ENCODE data around the gene VPS35L. TPM values are rescaled to one million over a fixed set of nuclear protein-coding genes. Genes with fewer than 3 reads are reported as not detected.
"Not testable (repeated sequence)": the region's sequence is repeated elsewhere in the genome, so short reads cannot be mapped to it uniquely, and the experiment has no call there.

Gene VPS35L
- total and polyA plus RNA-seq, 2 of the 13 experiments (the other 11 are each of a cell fraction or from before 2014, with no cell fraction given): 1.4 to 1.6 TPM

GRCh38 chr16:19716728-19717127, 161.2 kb downstream of the VPS35L start:
- WGBS (ENCODE audit: low lambda C conversion rate): 36% methylated on average over 11 of the region's 11 CpGs
- BruUV-seq (replicated peaks); CTCF ChIA-PET (ENCODE audit: low intra/inter-chr PET ratio, low total read pairs): not testable (repeated sequence)

DNA sequence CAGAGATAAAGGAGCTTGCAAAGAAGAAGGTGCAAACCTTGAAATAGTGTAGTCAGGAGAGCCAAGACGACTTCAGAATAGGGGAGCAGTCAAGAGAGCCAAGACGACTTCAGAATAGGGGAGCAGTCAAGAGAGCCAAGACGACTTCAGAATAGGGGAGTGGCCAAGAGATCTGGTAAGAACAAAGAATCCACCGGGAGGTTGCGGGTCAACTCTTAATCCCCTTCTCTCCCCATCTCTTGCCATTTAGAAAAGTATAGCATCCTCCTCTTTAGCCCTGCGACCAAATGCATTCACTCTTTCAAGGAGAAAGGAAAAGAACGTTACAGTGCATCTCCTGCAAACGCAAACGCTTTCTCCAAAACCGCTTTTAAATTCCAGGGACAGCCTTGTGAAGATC, 161.8 kb downstream of the VPS35L start:
- Histone ChIP-seq H3K79me2 (ENCODE audit: insufficient read depth, low read length) (peaks cover 30% of the 10 kb centered on the region), H3K4me3 (replicated peaks in 1 of 3; ENCODE audit: insufficient read depth in 1 of 3, low read depth in 2 of 3, low read length in 3 of 3) (peak overlapping the region; percentile 74 to 98 (median 98)), H3K9me3 (ENCODE audit: low read length) (no peaks in the 10 kb centered on the region), H3K4me1 (ENCODE audit: insufficient read depth, low read length) (peaks cover 31% of the 10 kb centered on the region), H4K20me1 (ENCODE audit: insufficient read depth, low read length) (no peaks in the 10 kb centered on the region), H3K9ac (ENCODE audit: insufficient read depth, low read depth, low read length) (peak overlapping the region; percentile 79), H3K27ac (ENCODE audit: extremely low read length, insufficient read depth, low read length) (peak overlapping the region; percentile 74), H3K4me2 (ENCODE audit: low read depth, low read length) (peak overlapping the region; percentile 98), H2AFZ (ENCODE audit: low read length) (peak overlapping the region; percentile 4), H3K27me3 (ENCODE audit: control insufficient read depth in 1 of 2, insufficient read depth in 2 of 2, low read length in 2 of 2) (no peaks in the 10 kb centered on the region; a peak in 1 of 5 replicates), H3K36me3 (replicated peaks in 1 of 2; ENCODE audit: control insufficient read depth in 1 of 2, insufficient read depth in 2 of 2, low read length in 2 of 2) (peaks cover 13 to 21% of the 10 kb centered on the region in 2 experiments)
- in situ Hi-C loops (cut with HindIII; ENCODE audit: extremely low pct_ligation_motif_present, low pct_unique_long_range_greater_than_20kb): loop anchor here (5.0 kb wide), 1 partner anchor 170 kb away; no protein-coding TSS in a partner anchor
- POLR2A ChIA-PET: interaction anchor here (0.8 to 2.3 kb wide), 9 partner anchors 11 to 162 kb away, joined by 3 to 12 read pairs (median 4); partner anchors contain the start of gene VPS35L
- no TSS peak for BruUV-seq (replicated peaks)
- intact Hi-C loops (cut with micrococcal nuclease; ENCODE audit: unreplicated experiment): loop anchor here (5.0 kb wide), 2 partner anchors 35 to 170 kb away; no protein-coding TSS in a partner anchor
- no peak for FAIRE-seq
- CTCF ChIA-PET (ENCODE audit: low intra/inter-chr PET ratio, low total read pairs): no interaction called here
- 2% methylated on average over 10 of the region's 10 CpGs for WGBS (ENCODE audit: low lambda C conversion rate)
- ATAC-seq: no peak
- no peak for TF ChIP-seq ZNF772 (CRISPR knock-in tag; IDR thresholded peaks at IDR 0.05)
- TF ChIP-seq, protein P1, sequence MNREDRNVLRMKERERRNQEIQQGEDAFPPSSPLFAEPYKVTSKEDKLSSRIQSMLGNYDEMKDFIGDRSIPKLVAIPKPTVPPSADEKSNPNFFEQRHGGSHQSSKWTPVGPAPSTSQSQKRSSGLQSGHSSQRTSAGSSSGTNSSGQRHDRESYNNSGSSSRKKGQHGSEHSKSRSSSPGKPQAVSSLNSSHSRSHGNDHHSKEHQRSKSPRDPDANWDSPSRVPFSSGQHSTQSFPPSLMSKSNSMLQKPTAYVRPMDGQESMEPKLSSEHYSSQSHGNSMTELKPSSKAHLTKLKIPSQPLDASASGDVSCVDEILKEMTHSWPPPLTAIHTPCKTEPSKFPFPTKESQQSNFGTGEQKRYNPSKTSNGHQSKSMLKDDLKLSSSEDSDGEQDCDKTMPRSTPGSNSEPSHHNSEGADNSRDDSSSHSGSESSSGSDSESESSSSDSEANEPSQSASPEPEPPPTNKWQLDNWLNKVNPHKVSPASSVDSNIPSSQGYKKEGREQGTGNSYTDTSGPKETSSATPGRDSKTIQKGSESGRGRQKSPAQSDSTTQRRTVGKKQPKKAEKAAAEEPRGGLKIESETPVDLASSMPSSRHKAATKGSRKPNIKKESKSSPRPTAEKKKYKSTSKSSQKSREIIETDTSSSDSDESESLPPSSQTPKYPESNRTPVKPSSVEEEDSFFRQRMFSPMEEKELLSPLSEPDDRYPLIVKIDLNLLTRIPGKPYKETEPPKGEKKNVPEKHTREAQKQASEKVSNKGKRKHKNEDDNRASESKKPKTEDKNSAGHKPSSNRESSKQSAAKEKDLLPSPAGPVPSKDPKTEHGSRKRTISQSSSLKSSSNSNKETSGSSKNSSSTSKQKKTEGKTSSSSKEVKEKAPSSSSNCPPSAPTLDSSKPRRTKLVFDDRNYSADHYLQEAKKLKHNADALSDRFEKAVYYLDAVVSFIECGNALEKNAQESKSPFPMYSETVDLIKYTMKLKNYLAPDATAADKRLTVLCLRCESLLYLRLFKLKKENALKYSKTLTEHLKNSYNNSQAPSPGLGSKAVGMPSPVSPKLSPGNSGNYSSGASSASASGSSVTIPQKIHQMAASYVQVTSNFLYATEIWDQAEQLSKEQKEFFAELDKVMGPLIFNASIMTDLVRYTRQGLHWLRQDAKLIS (CRISPR knock-in tag; IDR thresholded peaks at IDR 0.05): 0 out of 2 replicates have a peak, but pooled peaks have one; percentile 23
- 0 out of 2 replicates have a peak, but pooled peaks have one; percentile 2 for TF ChIP-seq ZNF44 (CRISPR knock-in tag; IDR thresholded peaks at IDR 0.05)
- no peak for TF ChIP-seq HNRNPH1 (optimal IDR thresholded peaks at IDR 0.05; ENCODE audit: low read depth, low read length)
- DNase-seq (ENCODE audit: low spot score): no peak

More at GRCh38 chr16:19716728-19717127, 161.2 kb downstream of the VPS35L start:
- not testable (repeated sequence) for H3K9me3 ChIP-seq (ENCODE audit: low read length); DNase-seq (ENCODE audit: low spot score); FAIRE-seq; H2AFZ ChIP-seq (ENCODE audit: low read length); ATAC-seq; H3K27me3 ChIP-seq (ENCODE audit: control insufficient read depth in 1 of 2, insufficient read depth in 2 of 2, low read length in 2 of 2); H4K20me1 ChIP-seq (ENCODE audit: insufficient read depth, low read length); H3K27ac ChIP-seq (ENCODE audit: extremely low read length, insufficient read depth, low read length)
- TF ChIP-seq ZNF703 (CRISPR knock-in tag; IDR thresholded peaks at IDR 0.05; ENCODE audit: borderline replicate concordance): 0 out of 2 replicates have a peak, but pooled peaks have one; percentile 53
- TF ChIP-seq ZNF121 (CRISPR knock-in tag; IDR thresholded peaks at IDR 0.05): peak; percentile 59; the same call in 1 of the 2 replicates
- 0 out of 2 replicates have a peak, but pooled peaks have one; percentile 12 for TF ChIP-seq CSRNP1 (CRISPR knock-in tag; IDR thresholded peaks at IDR 0.05)
- Histone ChIP-seq H3K9ac (ENCODE audit: insufficient read depth, low read depth, low read length) (peak overlapping the region; percentile 79), H3K4me1 (ENCODE audit: insufficient read depth, low read length) (peaks cover 37% of the 10 kb centered on the region), H3K4me2 (ENCODE audit: low read depth, low read length) (peak overlapping the region; percentile 98), H3K36me3 (replicated peaks in 1 of 2; ENCODE audit: control insufficient read depth in 1 of 2, insufficient read depth in 2 of 2, low read length in 2 of 2) (peaks cover 13 to 21% of the 10 kb centered on the region in 2 experiments), H3K79me2 (ENCODE audit: insufficient read depth, low read length) (peaks cover 32% of the 10 kb centered on the region), H3K4me3 (replicated peaks in 1 of 3; ENCODE audit: insufficient read depth in 1 of 3, low read depth in 2 of 3, low read length in 3 of 3) (peak overlapping the region; percentile 74 to 98 (median 98))
- intact Hi-C loops (cut with micrococcal nuclease; ENCODE audit: unreplicated experiment): loop anchor here (5.0 kb wide), 2 partner anchors 36 to 171 kb away; no protein-coding TSS in a partner anchor
- in situ Hi-C loops (cut with HindIII; ENCODE audit: extremely low pct_ligation_motif_present, low pct_unique_long_range_greater_than_20kb): loop anchor here (5.0 kb wide), 1 partner anchor 171 kb away; no protein-coding TSS in a partner anchor
- POLR2A ChIA-PET: interaction anchor here (2.3 kb wide), 1 partner anchor 26 kb away, joined by 10 read pairs; no protein-coding TSS in a partner anchor

Data from HepG2 (cell line).